Activated CD4-positive, CD25-positive, alpha-beta regulatory T cell treated with anti-CD3 and anti-CD28 coated beads, Interleukin-2, amount 50 U/mL, for 16 hours (primary cell): ENCODE data around the gene ACKR3.

ENCODE experiments used
- DNase-seq: peaks from one replicate; pipeline ENCODE4 v3.0.0-alpha.2; 2020; ENCODE audit warnings: low read depth, low spot score

Gene ACKR3

GRCh38 chr2:236569573-236569973 lies at the start of gene ACKR3:
Gene ACKR3, plus strand, starts transcription at chr2:236569825. Its CDS starts 10,641 bp downstream, at chr2:236580466.
- peak; percentile 40 for DNase-seq

- no peak for DNase-seq
Observed at GRCh38 chr2:236521556-236521955, 48.1 kb upstream of the ACKR3 start.

GRCh38 chr2:236523249-236523648 lies 46.4 kb upstream of the ACKR3 start:
- DNase-seq: no peak

- no peak for DNase-seq
Observed at GRCh38 chr2:236525411-236525997, 44.1 kb upstream of the ACKR3 start.

GRCh38 chr2:236526455-236527158 lies 43.0 kb upstream of the ACKR3 start:
- no peak for DNase-seq

- DNase-seq: no peak
Observed at GRCh38 chr2:236527159-236527630, 42.4 kb upstream of the ACKR3 start.

- no peak for DNase-seq
Observed at GRCh38 chr2:236529606-236530005, 40.0 kb upstream of the ACKR3 start.

DNA sequence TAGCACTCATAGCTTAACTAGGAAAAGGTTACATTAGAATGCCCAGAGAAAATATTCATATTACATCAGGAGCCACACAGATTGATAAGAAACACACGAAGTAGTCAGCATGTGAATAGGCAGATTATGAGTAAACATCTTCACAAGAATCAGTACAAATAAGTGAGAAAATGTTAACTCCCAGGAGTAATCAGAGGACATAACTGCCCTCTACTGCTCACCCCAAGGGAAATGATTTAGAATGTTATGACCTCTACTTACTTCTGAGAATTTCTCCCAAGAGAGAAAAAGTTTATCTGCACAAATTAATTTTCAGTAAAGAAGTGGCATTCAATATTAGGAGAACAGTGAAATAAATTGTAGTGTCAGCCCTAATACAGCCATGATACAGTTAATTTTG lies 39.1 kb upstream of the ACKR3 start:
- DNase-seq: no peak

DNA sequence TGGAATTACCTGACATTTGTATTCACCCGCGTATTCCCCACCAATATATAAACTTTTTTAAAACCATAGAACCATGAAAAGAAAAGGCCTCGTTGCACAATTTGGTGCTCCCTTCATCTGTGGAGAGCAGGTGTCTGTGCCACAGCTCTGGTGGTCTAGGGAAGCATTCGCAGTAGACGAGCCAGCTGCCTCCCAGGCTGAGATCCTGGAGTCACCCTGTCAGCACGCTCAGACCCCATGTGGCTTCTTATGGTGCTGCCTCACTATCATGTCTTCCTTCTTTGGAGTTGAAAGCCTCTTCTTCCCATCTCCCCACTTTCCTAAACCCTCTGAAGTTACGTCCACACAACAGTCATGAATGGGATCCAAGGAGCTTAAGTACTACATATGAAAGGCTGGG lies 38.4 kb upstream of the ACKR3 start:
- DNase-seq: no peak

DNA sequence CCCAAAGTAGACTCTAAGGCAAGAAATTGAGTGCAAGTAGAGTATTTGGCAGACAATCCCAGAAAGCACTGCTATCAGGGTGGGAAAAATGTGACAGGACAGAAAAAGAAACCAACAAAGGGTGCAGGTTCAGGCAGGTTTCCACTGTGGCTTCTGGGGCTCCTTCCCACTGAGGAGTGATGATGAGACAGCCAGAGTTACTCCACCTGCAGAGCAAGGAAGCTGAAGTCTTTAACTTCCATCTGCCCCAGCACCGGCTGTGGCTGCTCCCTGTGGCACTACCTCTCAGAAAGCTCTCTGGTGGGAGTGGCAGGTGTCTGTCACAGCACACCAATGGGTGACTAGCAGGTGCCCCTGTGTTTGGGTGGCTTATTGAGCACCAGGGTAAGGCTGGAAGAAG lies 37.6 kb upstream of the ACKR3 start:
- DNase-seq: no peak

DNA sequence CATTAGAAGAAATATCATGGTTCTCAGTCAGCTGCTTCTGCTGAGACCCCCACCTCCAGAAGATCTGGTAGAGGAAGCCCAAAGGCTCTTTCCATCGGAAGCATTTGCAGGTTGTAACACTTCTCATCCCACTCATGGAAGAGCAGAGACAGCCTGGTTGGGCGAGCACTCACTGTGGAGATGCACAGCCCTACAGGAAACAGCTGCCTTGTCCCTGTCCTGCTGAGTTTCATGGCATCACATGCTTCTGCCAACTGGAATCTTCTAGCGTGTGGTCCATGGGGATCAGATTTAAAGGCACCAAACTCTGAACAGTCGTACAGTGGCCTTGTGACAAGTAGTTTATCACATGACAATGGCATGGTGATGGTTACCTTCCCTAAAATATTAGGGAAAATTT lies 36.3 kb upstream of the ACKR3 start:
- no peak for DNase-seq

- DNase-seq: no peak
Observed at GRCh38 chr2:236535024-236535423, 34.6 kb upstream of the ACKR3 start.

GRCh38 chr2:236536727-236537398 lies 32.8 kb upstream of the ACKR3 start:
- DNase-seq: no peak

GRCh38 chr2:236538242-236538641 lies 31.4 kb upstream of the ACKR3 start:
- no peak for DNase-seq

DNA sequence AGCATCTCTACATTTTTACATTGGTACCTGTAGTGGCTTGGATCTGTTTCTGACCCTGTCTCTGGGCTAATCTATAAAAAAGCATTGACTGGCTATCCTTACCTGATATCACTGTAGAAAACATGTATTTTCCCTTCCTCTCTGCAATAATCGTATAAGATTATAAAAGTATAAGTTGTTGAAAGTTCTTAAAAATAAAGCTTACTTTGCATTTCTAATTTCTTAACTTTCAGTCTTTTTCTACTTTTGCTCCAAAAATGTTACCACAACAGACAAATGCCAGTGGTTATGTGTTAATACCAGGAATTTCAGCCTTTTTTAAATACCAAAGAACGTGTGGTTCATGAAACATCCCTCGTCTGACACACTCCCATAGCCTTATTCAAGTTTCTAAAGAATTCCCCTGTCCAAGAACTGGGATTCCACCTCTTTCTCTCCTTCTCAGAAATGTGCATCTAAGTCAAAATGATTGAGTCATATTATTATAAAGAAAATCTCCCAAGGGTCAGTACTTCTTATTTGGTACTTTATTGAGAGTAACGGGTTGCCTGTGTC lies 28.5 kb upstream of the ACKR3 start:
- DNase-seq: no peak

DNA sequence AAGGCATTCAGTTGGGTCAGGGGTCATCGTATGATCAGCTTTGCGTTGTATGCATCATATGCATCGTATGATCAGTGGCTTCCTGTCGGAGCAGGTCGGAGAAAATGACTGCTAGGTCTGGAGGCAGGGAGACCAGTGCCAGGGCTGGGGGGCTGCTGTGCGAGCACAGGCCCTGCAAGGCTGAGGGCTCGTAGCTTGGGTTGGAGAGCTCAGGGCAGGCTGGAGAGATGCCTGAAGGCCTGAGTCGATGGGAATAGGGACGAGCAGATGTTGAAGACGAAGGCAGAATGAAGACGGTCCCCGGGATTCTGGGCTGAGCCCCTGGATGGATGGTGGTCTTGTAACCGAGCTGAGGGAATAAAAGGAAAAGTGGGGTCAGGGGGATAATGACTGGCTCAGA lies 25.3 kb upstream of the ACKR3 start:
- DNase-seq: no peak

DNA sequence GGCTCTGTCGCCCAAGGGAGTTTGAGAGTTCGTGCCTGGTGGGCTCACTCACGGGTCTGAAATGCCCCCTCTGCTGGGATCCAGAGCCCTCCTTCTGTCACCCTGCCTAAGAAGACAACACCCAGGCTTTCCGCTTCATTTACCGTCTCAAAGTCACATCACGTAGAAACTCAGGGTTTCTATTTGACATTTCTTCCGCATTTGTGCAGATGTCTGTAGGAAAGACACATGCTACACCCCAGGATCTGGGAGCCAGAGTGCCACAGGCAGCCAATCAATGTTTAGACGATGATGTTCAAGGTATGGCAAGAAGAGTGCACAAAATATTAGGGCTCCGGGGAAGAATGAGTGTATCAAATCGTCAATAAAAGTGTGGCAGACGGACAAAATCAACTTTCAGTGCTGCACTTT lies 24.4 kb upstream of the ACKR3 start:
- DNase-seq: no peak

DNA sequence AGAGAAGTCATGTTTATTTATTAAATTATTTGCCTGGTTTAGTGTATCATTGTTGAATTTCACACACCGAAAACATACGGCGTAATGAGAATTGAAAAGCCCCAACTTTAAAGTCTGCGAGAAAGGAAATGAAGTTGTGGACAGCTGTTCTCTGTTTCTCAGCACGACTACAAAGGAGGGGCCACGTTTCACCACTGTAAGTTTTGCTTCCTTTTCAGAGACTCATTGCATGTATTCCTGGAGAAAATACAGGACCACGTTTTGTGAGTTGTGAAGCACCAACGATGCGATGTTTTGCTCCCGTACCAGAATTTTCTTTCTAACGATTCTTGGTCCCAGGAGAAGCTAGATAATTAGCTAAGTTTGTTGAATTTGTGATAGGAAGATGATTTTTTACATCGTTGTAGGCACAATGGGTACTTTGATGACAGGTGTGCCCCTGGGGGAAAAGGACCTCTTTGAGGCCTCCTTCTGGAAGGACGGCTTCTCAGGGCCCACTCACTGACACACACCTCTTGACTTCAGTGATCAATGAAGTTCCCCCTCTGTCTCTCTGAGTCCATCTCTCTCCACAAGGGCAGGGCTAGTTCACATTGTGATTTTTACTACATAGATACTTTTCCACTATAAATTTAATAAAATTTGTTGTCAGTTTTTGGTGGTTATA lies 23.7 kb upstream of the ACKR3 start:
- no peak for DNase-seq

DNA sequence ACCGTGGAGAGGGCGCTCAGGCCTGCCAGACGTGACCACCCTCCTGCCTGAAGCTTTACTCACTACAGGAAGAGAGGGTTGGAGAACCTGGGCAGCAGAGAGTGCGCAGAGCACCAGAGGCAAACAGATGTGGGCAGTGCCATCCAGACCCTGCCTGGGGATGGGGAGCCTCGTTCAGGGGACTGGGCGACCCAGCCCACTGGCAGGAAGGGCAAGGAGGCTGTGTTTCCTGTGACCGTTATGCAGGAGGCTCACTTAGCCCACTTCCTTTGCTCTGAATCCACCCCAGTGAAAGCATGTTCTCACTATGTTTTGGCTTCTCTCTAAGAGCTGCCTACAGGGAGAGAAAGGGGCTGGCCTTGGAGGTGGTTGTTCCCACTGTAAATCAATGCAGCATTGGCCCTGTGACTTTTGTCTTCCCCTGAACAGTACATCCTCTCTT lies 23.0 kb upstream of the ACKR3 start:
- no peak for DNase-seq

- no peak for DNase-seq
Observed at GRCh38 chr2:236547725-236548124, 21.9 kb upstream of the ACKR3 start.

GRCh38 chr2:236548179-236548921 lies 21.3 kb upstream of the ACKR3 start:
- DNase-seq: no peak
